GM23338 (cell line): ENCODE results near the gene ZBTB39. TPM values are rescaled to one million over a fixed set of nuclear protein-coding genes. Genes with fewer than 3 reads are reported as not detected.

Source experiments
- ATAC-seq: fragments of 200-7000 bp; cut with Tn5 transposase; 3 replicates; pipeline ENCODE4 v1.9.1; 2020
- DNase-seq: peaks from one replicate; pipeline ENCODE4 v3.0.0-alpha.2; 2015; ENCODE audit warnings: low spot score
- H2AFZ ChIP-seq: fragments of 200-600 bp; sonication (generic); 2 replicates; pipeline ENCODE4 v1.8.0; 2016; ENCODE audit warnings: antibody characterized with exemption, mild to moderate bottlenecking, moderate library complexity
- H3F3A ChIP-seq: fragments of 200-600 bp; sonication (generic); replicated peaks from 2 replicates; pipeline ENCODE4 v1.8.0; 2017; ENCODE audit warnings: antibody characterized with exemption, mixed run types, low read depth
- H3K27ac ChIP-seq: fragments of 200-600 bp; sonication (generic); 2 replicates; pipeline ENCODE4 v1.6.1; 2016; ENCODE audit warnings: low read depth
- H3K27me3 ChIP-seq: fragments of 200-600 bp; sonication (generic); 2 replicates; pipeline ENCODE4 v1.8.0; 2016; ENCODE audit warnings: mild to moderate bottlenecking, mixed run types, moderate library complexity; ENCODE audit not compliant: insufficient read depth
- H3K36me3 ChIP-seq: fragments of 200-600 bp; sonication (generic); 2 replicates; pipeline ENCODE4 v1.8.0; 2016; ENCODE audit warnings: mild to moderate bottlenecking; ENCODE audit not compliant: insufficient read depth
- H3K4me1 ChIP-seq: fragments of 200-600 bp; sonication (generic); 2 replicates; pipeline ENCODE4 v1.8.0; 2016; ENCODE audit warnings: mild to moderate bottlenecking, moderate library complexity; ENCODE audit not compliant: insufficient read depth
- H3K4me2 ChIP-seq: fragments of 200-600 bp; sonication (generic); 2 replicates; pipeline ENCODE4 v1.7.1; 2017; ENCODE audit warnings: mixed run types
- H3K4me3 ChIP-seq: fragments of 200-600 bp; sonication (generic); 2 replicates; pipeline ENCODE4 v1.6.1; 2016; ENCODE audit warnings: mixed run types
- H3K79me2 ChIP-seq: fragments of 200-600 bp; sonication (generic); replicated peaks from 2 replicates; pipeline ENCODE4 v1.8.0; 2017; ENCODE audit warnings: mild to moderate bottlenecking; ENCODE audit not compliant: insufficient read depth
- H3K9me2 ChIP-seq: fragments of 200-600 bp; sonication (generic); 2 replicates; pipeline ENCODE4 v1.8.0; 2017; ENCODE audit not compliant: insufficient read depth
- H4K20me1 ChIP-seq: fragments of 200-600 bp; sonication (generic); replicated peaks from 2 replicates; pipeline ENCODE4 v1.8.0; 2017; ENCODE audit warnings: mild to moderate bottlenecking; ENCODE audit not compliant: insufficient read depth
- H3K27ac Mint-ChIP-seq: 2 replicates; pipeline ENCODE4 v1.8.0; 2020; ENCODE audit warnings: inconsistent platforms, mild to moderate bottlenecking, moderate library complexity, mixed read lengths
- H3K27me3 Mint-ChIP-seq: 3 replicates; pipeline ENCODE4 v1.8.0; 2022; ENCODE audit warnings: low read depth, mild to moderate bottlenecking, moderate library complexity, mixed read lengths, inconsistent platforms; ENCODE audit not compliant: insufficient read depth, poor library complexity
- H3K36me3 Mint-ChIP-seq: 3 replicates; pipeline ENCODE4 v1.8.0; 2021; ENCODE audit warnings: low read depth, mild to moderate bottlenecking, inconsistent platforms, moderate library complexity, mixed read lengths
- H3K4me1 Mint-ChIP-seq: 3 replicates; pipeline ENCODE4 v1.8.0; 2020; ENCODE audit warnings: mild to moderate bottlenecking, inconsistent platforms, mixed read lengths
- H3K4me3 Mint-ChIP-seq: 3 replicates; pipeline ENCODE4 v1.8.0; 2021; ENCODE audit warnings: moderate library complexity, mild to moderate bottlenecking, inconsistent platforms, mixed read lengths
- H3K9me3 Mint-ChIP-seq: 3 replicates; pipeline ENCODE4 v1.8.0; 2020; ENCODE audit warnings: moderate library complexity, mild to moderate bottlenecking, inconsistent platforms, mixed read lengths
- CREB1 ChIP-seq: fragments of 250-450 bp; sonication (Bioruptor Pico); IDR thresholded peaks from 2 replicates; pipeline ENCODE4 v1.5.0; 2020; ENCODE audit warnings: low read depth, mild to moderate bottlenecking, moderate library complexity
- CTCF ChIP-seq, 2 experiments: fragments of 200-600 bp in 1 of 2; sonication (generic) in 1 of 2; conservative IDR thresholded peaks; 2 replicates each; pipeline versions ENCODE4 v1.5.1 to v1.6.1; 2016 to 2017; ENCODE audit warnings: antibody characterized with exemption in 2 of 2, low read depth in 2 of 2, mild to moderate bottlenecking in 2 of 2, moderate library complexity in 1 of 2
- EZH2 ChIP-seq: fragments of 200-600 bp; sonication (generic); IDR thresholded peaks from one replicate; pipeline ENCODE4 v1.8.0; 2017; ENCODE audit warnings: antibody characterized with exemption, mild to moderate bottlenecking, low read depth; ENCODE audit not compliant: unreplicated experiment
- JUNB ChIP-seq: IDR thresholded peaks from one replicate; pipeline ENCODE4 v1.6.1; 2016; ENCODE audit warnings: antibody characterized with exemption; ENCODE audit not compliant: unreplicated experiment
- NANOG ChIP-seq: IDR thresholded peaks from 2 replicates; pipeline ENCODE4 v1.6.1; 2016; ENCODE audit warnings: antibody characterized with exemption, borderline replicate concordance
- POLR2AphosphoS5 ChIP-seq: IDR thresholded peaks from 2 replicates; pipeline ENCODE4 v1.6.1; 2016; ENCODE audit warnings: antibody characterized with exemption, low read depth
- REST ChIP-seq: IDR thresholded peaks from one replicate; pipeline ENCODE4 v1.6.1; 2018; ENCODE audit warnings: antibody characterized with exemption; ENCODE audit not compliant: unreplicated experiment
- STAT1 ChIP-seq: IDR thresholded peaks from one replicate; pipeline ENCODE4 v1.6.1; 2016; ENCODE audit warnings: antibody characterized with exemption; ENCODE audit not compliant: unreplicated experiment
- ZNF114 ChIP-seq: fragments of 250-450 bp; sonication (Bioruptor Pico); IDR thresholded peaks from 2 replicates; pipeline ENCODE4 v1.5.0; 2020; ENCODE audit warnings: mild to moderate bottlenecking, moderate library complexity
- ZNF331 ChIP-seq: fragments of 250-450 bp; sonication (Bioruptor Pico); IDR thresholded peaks from 2 replicates; pipeline ENCODE4 v1.5.0; 2020; ENCODE audit warnings: low read depth, mild to moderate bottlenecking, moderate library complexity
- polyA plus RNA-seq: library from polyadenylated mRNA; unstranded; fragments of >200 nt; fragmentation: Nextera tagmentation; extraction: Ambion mirVana; gene quantifications from 2 replicates; pipeline ENCODE4 v1.2.1, GENCODE V29; 2016
- total RNA-seq: library from RNA; depleted of rRNA; stranded (reverse); fragments of >200 nt; shearing (Covaris generic); gene quantifications from 2 replicates; pipeline ENCODE4 v1.2.3, GENCODE V29; 2014
- TF ChIP-seq, protein P1 (sequence below): IDR thresholded peaks from 2 replicates; pipeline ENCODE4 v1.6.1; 2016; ENCODE audit warnings: antibody characterized with exemption

Gene ZBTB39
- total and polyA plus RNA-seq, 2 experiments from 2014 or later = 6.6 to 26.7 TPM

DNA sequence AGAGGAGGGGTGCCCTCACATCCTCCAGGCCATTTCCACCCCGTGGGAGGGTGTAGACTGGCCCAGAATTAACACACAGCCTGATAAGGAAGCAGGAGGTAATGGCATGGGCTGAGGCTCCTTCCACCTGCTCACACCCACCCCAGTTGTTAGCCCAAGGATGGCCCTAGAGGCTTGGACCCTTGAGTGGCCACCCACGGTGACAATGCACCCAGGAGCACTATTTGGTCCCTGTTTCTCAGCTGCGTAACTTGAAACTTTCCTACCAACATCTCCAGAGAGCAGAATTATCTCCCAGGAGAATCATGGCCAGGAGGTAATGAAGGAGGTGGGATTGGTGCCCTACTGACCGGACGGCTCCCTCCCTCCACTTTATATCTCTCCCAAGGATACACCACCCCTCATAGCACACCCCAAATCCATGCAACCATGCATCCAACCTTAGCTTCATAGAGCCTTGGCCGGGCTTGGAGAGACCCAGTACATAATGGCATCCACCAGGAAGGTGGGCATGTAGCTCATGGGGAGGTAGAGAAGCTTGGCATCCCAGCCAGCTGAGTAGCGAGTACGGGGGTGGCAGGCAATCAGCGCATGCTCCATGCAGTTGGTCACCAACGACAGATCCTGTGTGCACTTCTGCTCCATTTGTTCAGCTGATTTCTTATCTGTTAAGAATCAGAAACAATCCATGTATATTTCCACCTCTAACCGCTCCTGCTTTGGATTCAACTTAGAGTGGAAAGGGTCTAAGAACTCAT lies 54.6 kb downstream of the ZBTB39 start (continued):
- TF ChIP-seq REST (no peak), JUNB (no peak), POLR2AphosphoS5 (no peak), STAT1 (no peak), EZH2 (no peak), CTCF (conservative IDR thresholded peaks at IDR 0.05; ENCODE audit: low read depth in 2 of 2) (no peak), ZNF114 (no peak), NANOG (no peak), CREB1 (CRISPR knock-in tag) (no peak)
- TF ChIP-seq, protein P1, sequence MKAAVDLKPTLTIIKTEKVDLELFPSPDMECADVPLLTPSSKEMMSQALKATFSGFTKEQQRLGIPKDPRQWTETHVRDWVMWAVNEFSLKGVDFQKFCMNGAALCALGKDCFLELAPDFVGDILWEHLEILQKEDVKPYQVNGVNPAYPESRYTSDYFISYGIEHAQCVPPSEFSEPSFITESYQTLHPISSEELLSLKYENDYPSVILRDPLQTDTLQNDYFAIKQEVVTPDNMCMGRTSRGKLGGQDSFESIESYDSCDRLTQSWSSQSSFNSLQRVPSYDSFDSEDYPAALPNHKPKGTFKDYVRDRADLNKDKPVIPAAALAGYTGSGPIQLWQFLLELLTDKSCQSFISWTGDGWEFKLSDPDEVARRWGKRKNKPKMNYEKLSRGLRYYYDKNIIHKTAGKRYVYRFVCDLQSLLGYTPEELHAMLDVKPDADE = no peak

- DNase-seq = no peak
- Histone ChIP-seq H3K4me2 (no peak overlapping the region), H3F3A (no peaks in the 10 kb centered on the region), H3K27ac (no peak overlapping the region), H3K27me3 (no peaks in the 10 kb centered on the region), H4K20me1 (no peaks in the 10 kb centered on the region), H3K36me3 (no peaks in the 10 kb centered on the region), H3K79me2 (no peaks in the 10 kb centered on the region), H3K4me3 (no peak overlapping the region), H3K9me2 (peaks cover 4% of the 10 kb centered on the region; the same call in 1 of the 2 replicates), H2AFZ (no peak overlapping the region), H3K4me1 (no peaks in the 10 kb centered on the region)
- Mint-ChIP-seq H3K36me3 (no peaks in the 10 kb centered on the region), H3K9me3 (peaks cover 18% of the 10 kb centered on the region), H3K4me3 (no peak overlapping the region), H3K27ac (no peak overlapping the region), H3K27me3 (peaks cover 5% of the 10 kb centered on the region), H3K4me1 (no peaks in the 10 kb centered on the region)
- ATAC-seq = no peak
- TF ChIP-seq JUNB (no peak), EZH2 (no peak), POLR2AphosphoS5 (no peak), CTCF (conservative IDR thresholded peaks at IDR 0.05; ENCODE audit: low read depth in 2 of 2) (no peak), ZNF331 (no peak), NANOG (no peak), REST (no peak), STAT1 (no peak)
These were observed 57.5 kb downstream of the ZBTB39 start for GRCh38 chr12:56948881-56949280.
